ENCODE results near the gene TMEM116.

The TMEM116 gene

DNA sequence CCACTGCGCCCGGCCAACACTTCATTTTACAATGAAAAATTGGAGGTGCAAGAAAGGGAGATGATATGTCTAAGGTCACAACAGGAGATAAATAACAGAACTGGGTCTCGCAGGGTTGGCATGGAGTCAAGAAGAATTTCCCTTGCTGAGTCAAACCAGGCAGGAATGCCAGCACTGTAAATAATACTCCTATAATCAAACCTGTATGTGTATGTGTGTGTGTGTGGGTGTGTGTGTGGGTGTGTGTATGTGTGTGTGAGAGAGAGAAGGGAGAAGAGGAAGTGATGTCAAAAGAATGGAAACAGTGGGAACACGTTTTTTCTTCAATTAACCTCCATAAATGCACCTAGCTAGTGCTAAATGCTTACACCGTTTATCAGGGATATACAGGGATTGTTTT is 70.4 kb downstream of the TMEM116 start:
- CTCF ChIA-PET = interaction anchor here (1.7 kb wide), 1 partner anchor 445 kb away, joined by 5 read pairs; no protein-coding TSS in a partner anchor
- POLR2A ChIA-PET = no interaction called here
- DNase-seq (ENCODE audit: extremely low spot score) = no peak
- TF ChIP-seq, protein P1, sequence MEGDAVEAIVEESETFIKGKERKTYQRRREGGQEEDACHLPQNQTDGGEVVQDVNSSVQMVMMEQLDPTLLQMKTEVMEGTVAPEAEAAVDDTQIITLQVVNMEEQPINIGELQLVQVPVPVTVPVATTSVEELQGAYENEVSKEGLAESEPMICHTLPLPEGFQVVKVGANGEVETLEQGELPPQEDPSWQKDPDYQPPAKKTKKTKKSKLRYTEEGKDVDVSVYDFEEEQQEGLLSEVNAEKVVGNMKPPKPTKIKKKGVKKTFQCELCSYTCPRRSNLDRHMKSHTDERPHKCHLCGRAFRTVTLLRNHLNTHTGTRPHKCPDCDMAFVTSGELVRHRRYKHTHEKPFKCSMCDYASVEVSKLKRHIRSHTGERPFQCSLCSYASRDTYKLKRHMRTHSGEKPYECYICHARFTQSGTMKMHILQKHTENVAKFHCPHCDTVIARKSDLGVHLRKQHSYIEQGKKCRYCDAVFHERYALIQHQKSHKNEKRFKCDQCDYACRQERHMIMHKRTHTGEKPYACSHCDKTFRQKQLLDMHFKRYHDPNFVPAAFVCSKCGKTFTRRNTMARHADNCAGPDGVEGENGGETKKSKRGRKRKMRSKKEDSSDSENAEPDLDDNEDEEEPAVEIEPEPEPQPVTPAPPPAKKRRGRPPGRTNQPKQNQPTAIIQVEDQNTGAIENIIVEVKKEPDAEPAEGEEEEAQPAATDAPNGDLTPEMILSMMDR (IDR thresholded peaks at IDR 0.05; ENCODE audit: control extremely low read depth, extremely low read depth, low read depth, missing control alignments) = no peak

- ChIA-PET CTCF (interaction anchor here (0.9 to 1.5 kb wide), 3 partner anchors 10 to 17 kb away, joined by 3 to 4 read pairs (median 3); no protein-coding TSS in a partner anchor), POLR2A (no interaction called here)
- no peak for DNase-seq (ENCODE audit: extremely low spot score)
- TF ChIP-seq, protein P1 (IDR thresholded peaks at IDR 0.05; ENCODE audit: control extremely low read depth, extremely low read depth, low read depth, missing control alignments) = no peak
These were observed 75.5 kb downstream of the TMEM116 start for GRCh38 chr12:111937429-111937828.

- TF ChIP-seq, protein P1 (IDR thresholded peaks at IDR 0.05; ENCODE audit: control extremely low read depth, extremely low read depth, low read depth, missing control alignments) = no peak
- ChIA-PET POLR2A (no interaction called here), CTCF (interaction anchor here (0.9 to 1.5 kb wide), 3 partner anchors 9 to 17 kb away, joined by 3 to 4 read pairs (median 3); no protein-coding TSS in a partner anchor)
- no peak for DNase-seq (ENCODE audit: extremely low spot score)
These were observed 76.1 kb downstream of the TMEM116 start for GRCh38 chr12:111936869-111937268.

- no peak for DNase-seq (ENCODE audit: extremely low spot score)
- CTCF ChIA-PET = interaction anchor here (1.0 kb wide), 1 partner anchor 12 kb away, joined by 3 read pairs; no protein-coding TSS in a partner anchor
- TF ChIP-seq, protein P1 (IDR thresholded peaks at IDR 0.05; ENCODE audit: control extremely low read depth, extremely low read depth, low read depth, missing control alignments) = no peak
- POLR2A ChIA-PET = no interaction called here
These were observed 80.7 kb downstream of the TMEM116 start for GRCh38 chr12:111932241-111932640.

DNA sequence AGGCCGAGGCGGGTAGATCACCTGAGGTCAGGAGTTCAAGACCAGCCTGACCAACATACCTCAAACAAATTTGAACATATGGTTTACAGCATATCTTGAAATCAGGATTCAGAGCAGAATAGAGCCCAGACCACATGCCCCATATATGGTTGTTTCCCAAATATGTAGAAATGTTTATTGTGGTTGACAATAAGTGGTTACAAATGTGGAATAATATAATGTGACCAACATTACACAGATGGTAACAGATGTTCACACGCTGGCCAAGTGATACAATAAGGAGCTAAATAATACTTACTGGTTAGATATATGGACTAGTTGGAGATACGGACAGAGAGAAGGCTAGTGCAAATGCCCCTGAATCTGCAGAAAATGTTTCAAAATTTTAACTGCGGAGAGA is 85.6 kb downstream of the TMEM116 start:
- POLR2A ChIA-PET = no interaction called here
- CTCF ChIA-PET = interaction anchor here (0.9 to 2.3 kb wide), 4 partner anchors 9 to 14 kb away, joined by 3 to 7 read pairs (median 4); no protein-coding TSS in a partner anchor
- no peak for DNase-seq (ENCODE audit: extremely low spot score)
- TF ChIP-seq, protein P1 (IDR thresholded peaks at IDR 0.05; ENCODE audit: control extremely low read depth, extremely low read depth, low read depth, missing control alignments) = no peak

DNA sequence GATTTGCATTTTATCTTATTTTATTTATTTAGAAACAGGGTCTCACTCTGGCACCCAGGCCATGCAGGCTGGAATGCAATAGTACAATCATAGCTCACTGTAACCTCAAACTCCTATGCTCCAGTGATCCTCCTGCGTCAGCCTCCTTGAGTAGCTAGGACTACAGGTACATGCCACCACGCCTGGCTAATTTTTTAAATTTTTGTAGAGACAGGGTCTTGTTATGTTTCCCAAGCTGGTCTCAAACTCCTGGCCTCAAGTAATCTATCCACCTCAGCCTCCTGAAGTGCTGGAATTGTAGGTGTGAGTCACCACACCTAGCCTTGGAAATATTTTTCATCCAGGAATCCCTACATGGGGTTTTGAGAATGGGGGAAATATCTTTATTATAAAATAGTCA is 86.3 kb downstream of the TMEM116 start:
- DNase-seq (ENCODE audit: extremely low spot score) = no peak
- ChIA-PET POLR2A (no interaction called here), CTCF (interaction anchor here (1.3 to 2.3 kb wide), 4 partner anchors 8 to 14 kb away, joined by 3 to 7 read pairs (median 4); no protein-coding TSS in a partner anchor)
- TF ChIP-seq, protein P1 (IDR thresholded peaks at IDR 0.05; ENCODE audit: control extremely low read depth, extremely low read depth, low read depth, missing control alignments) = no peak

Measured in GM10248 (cell line).